Upper lobe of right lung (tissue), 1 donor: ENCODE data around the gene PCSK2. TPM values are rescaled to one million over a fixed set of nuclear protein-coding genes. Genes with fewer than 3 reads are reported as not detected.
A peak's percentile ranks its signal among the peaks of the same experiment; 100 is the strongest.

ENCODE experiments used
- ATAC-seq: fragments of 200-7000 bp; cut with Tn5 transposase; one replicate; pipeline ENCODE4 v1.9.1; 2020; ENCODE audit warnings: mild to moderate bottlenecking, moderate library complexity
- DNase-seq: peaks from one replicate; pipeline ENCODE4 v3.0.0-alpha.2; 2020
- H3K27ac ChIP-seq: fragments of 200-600 bp; one replicate; pipeline ENCODE4 v1.8.0; 2022
- H3K27me3 ChIP-seq: fragments of 200-600 bp; one replicate; pipeline ENCODE4 v1.8.0; 2022; ENCODE audit warnings: mild to moderate bottlenecking
- H3K36me3 ChIP-seq: fragments of 200-600 bp; one replicate; pipeline ENCODE4 v1.8.0; 2022
- H3K4me1 ChIP-seq: fragments of 200-600 bp; one replicate; pipeline ENCODE4 v1.8.0; 2022
- H3K4me3 ChIP-seq: fragments of 200-600 bp; one replicate; pipeline ENCODE4 v1.8.0; 2022; ENCODE audit warnings: mild to moderate bottlenecking
- H3K9me3 ChIP-seq: fragments of 200-600 bp; one replicate; pipeline ENCODE4 v1.8.0; 2022
- CTCF ChIP-seq: fragments of 200-600 bp; IDR thresholded peaks from one replicate; pipeline ENCODE4 v1.8.0; 2022; ENCODE audit warnings: antibody characterized with exemption
- intact Hi-C: fragments of 100-400 bp; cut with DNase I; formaldehyde crosslinking; loops from one replicate; pipeline ENCODE4 v1.11.0; 2022
- total RNA-seq: library from RNA; stranded (reverse); fragmentation: NEBNext Ultra II Directional; extraction: Animal tissue kit (Norgen Biotek cat#: 25700); gene quantifications from one replicate; pipeline ENCODE4 v1.2.1, GENCODE V29; 2021
- donor health status: DM: no; HTN: yes; CAD: no; lungs with severe emphysema.

PCSK2 gene
- total RNA-seq, 1 donor from 2014 or later, result 17.7 TPM

- intact Hi-C loops, result no loop called here
- Histone ChIP-seq H3K27ac (no peak overlapping the region), H3K36me3 (no peaks in the 10 kb centered on the region), H3K4me1 (no peaks in the 10 kb centered on the region), H3K27me3 (no peaks in the 10 kb centered on the region), H3K4me3 (no peak overlapping the region), H3K9me3 (no peaks in the 10 kb centered on the region)
- ATAC-seq, result no peak
- no peak for TF ChIP-seq CTCF
- DNase-seq, result no peak
Observed at GRCh38 chr20:17306427-17306826, 79.6 kb downstream of the PCSK2 start.

GRCh38 chr20:17314264-17314663 lies 87.4 kb downstream of the PCSK2 start:
- H3K27ac ChIP-seq, result no peak overlapping the region
- DNase-seq (no peak), ATAC-seq (no peak)
- intact Hi-C loops, result no loop called here
- H3K4me1 ChIP-seq, result no peaks in the 10 kb centered on the region
- TF ChIP-seq CTCF, result no peak
- no peaks in the 10 kb centered on the region for H3K9me3 ChIP-seq
- no peak overlapping the region for H3K4me3 ChIP-seq
- H3K36me3 ChIP-seq, result no peaks in the 10 kb centered on the region
- peaks cover 23% of the 10 kb centered on the region for H3K27me3 ChIP-seq

GRCh38 chr20:17315407-17316231 lies 88.8 kb downstream of the PCSK2 start:
- intact Hi-C loops, result no loop called here
- no peaks in the 10 kb centered on the region for H3K9me3 ChIP-seq
- TF ChIP-seq CTCF, result no peak
- no peak overlapping the region for H3K27ac ChIP-seq
- no peaks in the 10 kb centered on the region for H3K36me3 ChIP-seq
- no peak for DNase-seq
- H3K4me3 ChIP-seq, result peak overlapping the region; percentile 16
- peak; percentile 63 for ATAC-seq
- H3K27me3 ChIP-seq, result peaks cover 23% of the 10 kb centered on the region
- no peaks in the 10 kb centered on the region for H3K4me1 ChIP-seq

- no peak for TF ChIP-seq CTCF
- ATAC-seq, result no peak
- Histone ChIP-seq H3K4me1 (no peaks in the 10 kb centered on the region), H3K27me3 (peaks cover 23% of the 10 kb centered on the region), H3K36me3 (no peaks in the 10 kb centered on the region), H3K27ac (no peak overlapping the region), H3K4me3 (no peak overlapping the region), H3K9me3 (no peaks in the 10 kb centered on the region)
- intact Hi-C loops, result no loop called here
- DNase-seq, result no peak
Observed at GRCh38 chr20:17316316-17317038, 89.6 kb downstream of the PCSK2 start.

- DNase-seq, result no peak
- peaks cover 23% of the 10 kb centered on the region for H3K27me3 ChIP-seq
- H3K36me3 ChIP-seq, result no peaks in the 10 kb centered on the region
- H3K4me1 ChIP-seq, result no peaks in the 10 kb centered on the region
- no peak for TF ChIP-seq CTCF
- H3K27ac ChIP-seq, result no peak overlapping the region
- H3K4me3 ChIP-seq, result no peak overlapping the region
- intact Hi-C loops, result no loop called here
- no peak for ATAC-seq
- H3K9me3 ChIP-seq, result no peaks in the 10 kb centered on the region
Observed at GRCh38 chr20:17317341-17317740, 90.5 kb downstream of the PCSK2 start.
